Calu3 (cell line): Measurements from ENCODE around the gene CHST12. TPM values are rescaled to one million over a fixed set of nuclear protein-coding genes. Genes with fewer than 3 reads are reported as not detected.
"Not testable (repeated sequence)": the region's sequence is repeated elsewhere in the genome, so short reads cannot be mapped to it uniquely, and the experiment has no call there.

ENCODE experiments used
- BruUV-seq: library from RNA; stranded (reverse); fragments of 400-500 nt; replicated peaks from 2 replicates; lab custom pipeline; 2021; lab: Mats Ljungman, UMichigan
- CTCF ChIA-PET: fragments of 300-600 bp; sonication (Branson Sonifier 250); formaldehyde crosslinking; loops from one replicate; lab custom pipeline; 2022; ENCODE audit warnings: antibody characterized with exemption; lab: Charles Lee
- DNase-seq: peaks from one replicate; pipeline ENCODE4 v3.0.0; 2022
- H3K27ac Mint-ChIP-seq: one replicate; pipeline ENCODE4 v1.8.0; 2022; ENCODE audit warnings: mixed read lengths; ENCODE audit not compliant: unreplicated experiment
- H3K27me3 Mint-ChIP-seq: one replicate; pipeline ENCODE4 v1.8.0; 2022; ENCODE audit warnings: mixed read lengths; ENCODE audit not compliant: unreplicated experiment
- H3K36me3 Mint-ChIP-seq: one replicate; pipeline ENCODE4 v1.8.0; 2022; ENCODE audit warnings: mild to moderate bottlenecking, moderate library complexity, mixed read lengths; ENCODE audit not compliant: insufficient read depth, unreplicated experiment
- H3K4me1 Mint-ChIP-seq: one replicate; pipeline ENCODE4 v1.8.0; 2022; ENCODE audit warnings: mild to moderate bottlenecking, low read depth, mixed read lengths; ENCODE audit not compliant: unreplicated experiment
- H3K4me3 Mint-ChIP-seq: one replicate; pipeline ENCODE4 v1.8.0; 2022; ENCODE audit warnings: mild to moderate bottlenecking, low read depth, moderate library complexity, mixed read lengths; ENCODE audit not compliant: unreplicated experiment
- H3K9me3 Mint-ChIP-seq: one replicate; pipeline ENCODE4 v1.8.0; 2022; ENCODE audit warnings: low read depth, mixed read lengths; ENCODE audit not compliant: unreplicated experiment
- CTCF ChIP-seq: fragments of 200-600 bp; IDR thresholded peaks from one replicate; pipeline ENCODE4 v1.8.0; 2022; ENCODE audit warnings: antibody characterized with exemption; ENCODE audit not compliant: unreplicated experiment
- intact Hi-C: fragments of 100-400 bp; cut with micrococcal nuclease; formaldehyde crosslinking; loops from one replicate; pipeline ENCODE4 v1.10.0; 2022; ENCODE audit not compliant: unreplicated experiment
- total RNA-seq: library from RNA; stranded (reverse); gene quantifications from 2 replicates; pipeline ENCODE4 v1.2.3, GENCODE V29; 2022

CHST12 gene
- total RNA-seq, 1 experiment from 2014 or later = 21.2 TPM

GRCh38 chr7:2412587-2413201, 9.3 kb downstream of the CHST12 start:
- H3K4me1 Mint-ChIP-seq = no peaks in the 10 kb centered on the region
- intact Hi-C loops = no loop called here
- no TSS peak for BruUV-seq
- no peak overlapping the region for H3K4me3 Mint-ChIP-seq
- TF ChIP-seq CTCF = no peak
- no peaks in the 10 kb centered on the region for H3K27me3 Mint-ChIP-seq
- CTCF ChIA-PET = interaction anchor here (1.2 to 1.4 kb wide), 2 partner anchors 10 to 15 kb away, joined by 3 to 4 read pairs; no protein-coding TSS in a partner anchor
- no peaks in the 10 kb centered on the region for H3K9me3 Mint-ChIP-seq
- H3K27ac Mint-ChIP-seq = no peak overlapping the region
- H3K36me3 Mint-ChIP-seq = no peaks in the 10 kb centered on the region
- DNase-seq = no peak

DNA sequence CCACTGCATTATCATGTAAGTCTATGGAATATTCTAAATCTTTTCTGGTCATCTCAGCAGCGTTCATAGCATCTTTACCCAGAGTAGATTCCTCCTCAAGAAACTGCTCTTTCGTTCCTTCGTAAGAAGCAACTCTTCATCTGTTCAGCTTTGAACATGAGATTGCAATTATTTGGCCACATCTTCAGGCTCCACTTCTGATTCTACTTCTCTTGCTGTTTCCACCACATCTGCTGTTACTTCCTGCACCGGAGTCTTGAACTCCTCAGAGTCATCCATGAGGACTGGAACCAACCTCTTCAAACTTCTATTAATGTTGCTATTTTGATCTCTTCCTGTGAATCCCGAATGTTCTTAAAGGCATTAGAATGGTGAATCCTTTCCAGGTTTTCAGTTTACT, 12.7 kb downstream of the CHST12 start:
- intact Hi-C loops = no loop called here
- DNase-seq = no peak
- no peak for TF ChIP-seq CTCF
- H3K27ac Mint-ChIP-seq = no peak overlapping the region
- H3K4me1 Mint-ChIP-seq = no peaks in the 10 kb centered on the region
- no peaks in the 10 kb centered on the region for H3K9me3 Mint-ChIP-seq
- H3K27me3 Mint-ChIP-seq = no peaks in the 10 kb centered on the region
- no peaks in the 10 kb centered on the region for H3K36me3 Mint-ChIP-seq
- H3K4me3 Mint-ChIP-seq = no peak overlapping the region
- BruUV-seq = no TSS peak
- CTCF ChIA-PET = no interaction called here

- Mint-ChIP-seq H3K27ac (no peak overlapping the region), H3K27me3 (no peaks in the 10 kb centered on the region), H3K9me3 (no peaks in the 10 kb centered on the region), H3K4me3 (no peak overlapping the region), H3K4me1 (no peaks in the 10 kb centered on the region), H3K36me3 (no peaks in the 10 kb centered on the region)
- DNase-seq = no peak
- no peak for TF ChIP-seq CTCF
- intact Hi-C loops = no loop called here
- CTCF ChIA-PET = no interaction called here
- BruUV-seq = no TSS peak
Observed at GRCh38 chr7:2416650-2417049, 13.2 kb downstream of the CHST12 start.

DNA sequence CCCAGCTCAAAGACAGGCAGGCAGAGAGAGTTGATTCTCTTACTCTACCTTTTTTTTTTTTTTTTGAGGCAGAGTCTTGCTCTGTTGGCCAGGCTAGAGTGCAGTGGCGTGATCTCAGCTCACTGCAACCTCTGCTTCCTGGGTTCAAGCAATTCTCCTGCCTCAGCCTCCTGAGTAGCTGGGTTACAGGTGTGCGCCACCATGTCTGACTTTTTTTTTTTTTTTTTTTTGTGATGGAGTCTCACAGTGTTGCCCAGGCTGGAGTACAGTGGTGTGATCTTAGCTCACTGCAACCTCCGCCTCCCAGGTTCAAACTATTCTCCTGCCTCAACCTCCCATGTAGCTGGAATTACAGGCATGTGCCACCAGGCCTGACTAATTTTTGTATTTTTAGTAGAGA, 13.8 kb downstream of the CHST12 start:
- DNase-seq, H3K36me3 Mint-ChIP-seq, H3K9me3 Mint-ChIP-seq, H3K27me3 Mint-ChIP-seq, H3K27ac Mint-ChIP-seq, intact Hi-C loops, H3K4me1 Mint-ChIP-seq, BruUV-seq, H3K4me3 Mint-ChIP-seq: not testable (repeated sequence)
- CTCF ChIA-PET = interaction anchor here (0.6 kb wide), 1 partner anchor 26 kb away, joined by 6 read pairs; no protein-coding TSS in a partner anchor

- Mint-ChIP-seq H3K4me3 (no peak overlapping the region), H3K4me1 (no peaks in the 10 kb centered on the region), H3K36me3 (no peaks in the 10 kb centered on the region), H3K27me3 (no peaks in the 10 kb centered on the region), H3K9me3 (no peaks in the 10 kb centered on the region), H3K27ac (no peak overlapping the region)
- CTCF ChIA-PET = no interaction called here
- no peak for TF ChIP-seq CTCF
- no peak for DNase-seq
- no TSS peak for BruUV-seq
- intact Hi-C loops = no loop called here
Observed at GRCh38 chr7:2417981-2418481, 14.6 kb downstream of the CHST12 start.
